ENCODE data around the gene COL9A3. TPM values are rescaled to one million over a fixed set of nuclear protein-coding genes. Genes with fewer than 3 reads are reported as not detected.

Gene COL9A3
- total RNA-seq, 1 donor = not detected

GRCh38 chr20:62805711-62806382 lies 11.0 kb upstream of the COL9A3 start:
- Histone ChIP-seq H3K4me3 (ENCODE audit: insufficient read depth, low read length) (peak overlapping the region; percentile 87), H3K79me2 (ENCODE audit: insufficient read depth, low read length) (peaks cover 32% of the 10 kb centered on the region), H3K27me3 (ENCODE audit: insufficient read depth, low read length) (no peaks in the 10 kb centered on the region), H2AFZ (ENCODE audit: low read length) (peak overlapping the region; percentile 51), H3K27ac (ENCODE audit: low read depth, low read length) (peak overlapping the region; percentile 61), H3K36me3 (ENCODE audit: insufficient read depth, low read length) (peaks cover 33% of the 10 kb centered on the region), H3K9me3 (ENCODE audit: low read depth, low read length) (no peaks in the 10 kb centered on the region), H3K4me1 (ENCODE audit: insufficient read depth, low read length) (peaks cover 14% of the 10 kb centered on the region), H4K20me1 (ENCODE audit: insufficient read depth, low read length) (peaks cover 48% of the 10 kb centered on the region), H3K4me2 (ENCODE audit: insufficient read depth, low read length) (peak overlapping the region; percentile 88)
- TF ChIP-seq, protein P1, sequence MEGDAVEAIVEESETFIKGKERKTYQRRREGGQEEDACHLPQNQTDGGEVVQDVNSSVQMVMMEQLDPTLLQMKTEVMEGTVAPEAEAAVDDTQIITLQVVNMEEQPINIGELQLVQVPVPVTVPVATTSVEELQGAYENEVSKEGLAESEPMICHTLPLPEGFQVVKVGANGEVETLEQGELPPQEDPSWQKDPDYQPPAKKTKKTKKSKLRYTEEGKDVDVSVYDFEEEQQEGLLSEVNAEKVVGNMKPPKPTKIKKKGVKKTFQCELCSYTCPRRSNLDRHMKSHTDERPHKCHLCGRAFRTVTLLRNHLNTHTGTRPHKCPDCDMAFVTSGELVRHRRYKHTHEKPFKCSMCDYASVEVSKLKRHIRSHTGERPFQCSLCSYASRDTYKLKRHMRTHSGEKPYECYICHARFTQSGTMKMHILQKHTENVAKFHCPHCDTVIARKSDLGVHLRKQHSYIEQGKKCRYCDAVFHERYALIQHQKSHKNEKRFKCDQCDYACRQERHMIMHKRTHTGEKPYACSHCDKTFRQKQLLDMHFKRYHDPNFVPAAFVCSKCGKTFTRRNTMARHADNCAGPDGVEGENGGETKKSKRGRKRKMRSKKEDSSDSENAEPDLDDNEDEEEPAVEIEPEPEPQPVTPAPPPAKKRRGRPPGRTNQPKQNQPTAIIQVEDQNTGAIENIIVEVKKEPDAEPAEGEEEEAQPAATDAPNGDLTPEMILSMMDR (IDR thresholded peaks at IDR 0.05; ENCODE audit: extremely low read depth, low read depth, low read length) = no peak
- no peak for DNase-seq (ENCODE audit: insufficient read length, low spot score, missing footprints)

GRCh38 chr20:62806383-62807050 lies 10.3 kb upstream of the COL9A3 start:
- TF ChIP-seq, protein P1 (IDR thresholded peaks at IDR 0.05; ENCODE audit: extremely low read depth, low read depth, low read length) = no peak
- Histone ChIP-seq H3K9me3 (ENCODE audit: low read depth, low read length) (no peaks in the 10 kb centered on the region), H3K4me2 (ENCODE audit: insufficient read depth, low read length) (peak overlapping the region; percentile 88), H3K79me2 (ENCODE audit: insufficient read depth, low read length) (peaks cover 32% of the 10 kb centered on the region), H4K20me1 (ENCODE audit: insufficient read depth, low read length) (peaks cover 48% of the 10 kb centered on the region), H3K27ac (ENCODE audit: low read depth, low read length) (peak overlapping the region; percentile 61), H3K27me3 (ENCODE audit: insufficient read depth, low read length) (no peaks in the 10 kb centered on the region), H3K4me1 (ENCODE audit: insufficient read depth, low read length) (peaks cover 14% of the 10 kb centered on the region), H2AFZ (ENCODE audit: low read length) (no peak overlapping the region), H3K4me3 (ENCODE audit: insufficient read depth, low read length) (peak overlapping the region; percentile 87), H3K36me3 (ENCODE audit: insufficient read depth, low read length) (peaks cover 35% of the 10 kb centered on the region)
- no peak for DNase-seq (ENCODE audit: insufficient read length, low spot score, missing footprints)

- H3K9me3 ChIP-seq (ENCODE audit: low read depth, low read length) = no peaks in the 10 kb centered on the region
- H3K36me3 ChIP-seq (ENCODE audit: insufficient read depth, low read length) = peaks cover 37% of the 10 kb centered on the region
- no peak for DNase-seq (ENCODE audit: insufficient read length, low spot score, missing footprints)
- H3K4me1 ChIP-seq (ENCODE audit: insufficient read depth, low read length) = peaks cover 14% of the 10 kb centered on the region
- peaks cover 48% of the 10 kb centered on the region for H4K20me1 ChIP-seq (ENCODE audit: insufficient read depth, low read length)
- H2AFZ ChIP-seq (ENCODE audit: low read length) = no peak overlapping the region
- no peak overlapping the region for H3K4me2 ChIP-seq (ENCODE audit: insufficient read depth, low read length)
- H3K4me3 ChIP-seq (ENCODE audit: insufficient read depth, low read length) = no peak overlapping the region
- no peak overlapping the region for H3K27ac ChIP-seq (ENCODE audit: low read depth, low read length)
- TF ChIP-seq, protein P1 (IDR thresholded peaks at IDR 0.05; ENCODE audit: extremely low read depth, low read depth, low read length) = no peak
- peaks cover 32% of the 10 kb centered on the region for H3K79me2 ChIP-seq (ENCODE audit: insufficient read depth, low read length)
- no peaks in the 10 kb centered on the region for H3K27me3 ChIP-seq (ENCODE audit: insufficient read depth, low read length)
Measured at GRCh38 chr20:62807444-62808210, 9.2 kb upstream of the COL9A3 start.
